K562 (cell line): ENCODE measurements around the gene COL25A1. TPM values are rescaled to one million over a fixed set of nuclear protein-coding genes. Genes with fewer than 3 reads are reported as not detected.
A peak's percentile ranks its signal among the peaks of the same experiment; 100 is the strongest.

Experiments used
- CHD2 ChIP-seq: IDR thresholded peaks from 2 replicates; pipeline ENCODE4 v1.6.1; 2011; ENCODE audit warnings: low read depth, low read length
- MAZ ChIP-seq, 2 experiments: fragments of 450-650 bp in 1 of 2; sonication (generic) in 1 of 2; formaldehyde crosslinking; IDR thresholded peaks in 1 of 2; conservative IDR thresholded peaks in 1 of 2; 2 replicates each; pipeline versions ENCODE4 v1.4.0 to v1.5.0; 2020; ENCODE audit warnings: mild to moderate bottlenecking in 1 of 2, missing genetic modification reagents in 1 of 2
- RAD21 ChIP-seq, 2 experiments: fragments of 250-450 bp in 1 of 2; fragments of 450-650 bp in 1 of 2; sonication (Bioruptor Pico) in 1 of 2; formaldehyde crosslinking in 1 of 2; IDR thresholded peaks in 1 of 2; conservative IDR thresholded peaks in 1 of 2; 2 replicates each; pipeline versions ENCODE4 v1.4.0 to v1.8.0; 2020 to 2022; ENCODE audit warnings: mild to moderate bottlenecking in 2 of 2, moderate library complexity in 1 of 2
- SMC3 ChIP-seq: conservative IDR thresholded peaks from 2 replicates; pipeline ENCODE4 v1.6.1; 2011; ENCODE audit warnings: low read depth, low read length, improper control_type of control experiment; ENCODE audit not compliant: insufficient read depth
- ZNF707 ChIP-seq: fragments of 250-450 bp; sonication (Bioruptor Pico); conservative IDR thresholded peaks from 2 replicates; pipeline ENCODE4 v1.8.0; 2022; ENCODE audit warnings: inconsistent platforms, mild to moderate bottlenecking, moderate library complexity
- polyA plus RNA-seq, 8 experiments: library from polyadenylated mRNA; depleted of rRNA in 4 of 8; stranded (reverse) in 5 of 8; unstranded in 3 of 8; fragments of >200 nt; fragmentation: Nextera tagmentation in 2 of 8; fragmentation: Illumina TruSeq in 1 of 8; extraction: Ambion mirVana in 2 of 8; extraction: Trizol in 1 of 8; gene quantifications; 2 replicates each; pipeline versions ENCODE4 v1.2.1 to v1.2.3, GENCODE V29; 2011 to 2014; ENCODE audit warnings: inconsistent platforms in 1 of 8, missing spikeins in 1 of 8
- total RNA-seq, 7 experiments: library from RNA; depleted of rRNA in 6 of 7; stranded (reverse); fragments of >200 nt in 6 of 7; fragmentation: Illumina TruSeq in 2 of 7; extraction: Trizol in 2 of 7; gene quantifications; 2 replicates each; pipeline versions ENCODE4 v1.2.1 to v1.2.3, GENCODE V29; 2011 to 2021; ENCODE audit warnings: low replicate concordance in 1 of 7
- TF ChIP-seq, protein P1 (sequence below), 2 experiments: fragments of 450-650 bp; formaldehyde crosslinking in 1 of 2; IDR thresholded peaks; 2 replicates each; pipeline versions ENCODE4 v1.4.0 to v1.6.1; 2014 to 2020; ENCODE audit warnings: mild to moderate bottlenecking in 2 of 2, borderline replicate concordance in 1 of 2, low read depth in 1 of 2
- TF ChIP-seq, protein P2 (sequence below): fragments of 450-650 bp; formaldehyde crosslinking; IDR thresholded peaks from 2 replicates; pipeline ENCODE4 v1.4.0; 2020; ENCODE audit warnings: mild to moderate bottlenecking, moderate library complexity

Gene COL25A1
- total and polyA plus RNA-seq, 9 of the 15 experiments (the other 6 are each of a cell fraction or from before 2014, with no cell fraction given), result 0.03 to 0.62 (median 0.27) TPM

DNA sequence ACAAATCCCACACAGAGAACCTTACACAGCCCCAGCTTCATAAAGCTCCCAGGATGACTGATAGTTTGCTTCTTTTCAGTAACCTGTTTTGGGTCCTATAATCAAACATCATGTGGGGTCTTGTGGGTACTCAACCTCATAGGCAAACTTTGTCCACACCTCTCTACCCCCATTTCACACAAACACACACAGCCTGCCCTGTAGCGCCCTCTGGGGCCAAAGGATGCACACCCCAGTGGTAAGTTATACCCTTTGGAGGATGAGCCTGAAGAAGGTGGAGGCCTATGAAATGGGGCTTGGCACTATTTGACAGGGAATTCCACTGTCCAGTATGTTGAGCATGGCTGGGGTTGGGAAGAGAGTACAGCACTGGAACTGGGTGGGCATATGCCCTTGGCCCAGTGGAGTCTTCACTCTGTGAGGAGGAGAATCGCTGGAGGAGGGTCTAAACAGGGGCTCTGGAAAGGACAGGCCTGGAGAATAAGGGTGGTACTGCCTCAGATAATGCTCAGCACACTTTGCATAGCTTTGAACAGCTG lies 30.5 kb upstream of the COL25A1 start (continued):
- TF ChIP-seq, protein P1, sequence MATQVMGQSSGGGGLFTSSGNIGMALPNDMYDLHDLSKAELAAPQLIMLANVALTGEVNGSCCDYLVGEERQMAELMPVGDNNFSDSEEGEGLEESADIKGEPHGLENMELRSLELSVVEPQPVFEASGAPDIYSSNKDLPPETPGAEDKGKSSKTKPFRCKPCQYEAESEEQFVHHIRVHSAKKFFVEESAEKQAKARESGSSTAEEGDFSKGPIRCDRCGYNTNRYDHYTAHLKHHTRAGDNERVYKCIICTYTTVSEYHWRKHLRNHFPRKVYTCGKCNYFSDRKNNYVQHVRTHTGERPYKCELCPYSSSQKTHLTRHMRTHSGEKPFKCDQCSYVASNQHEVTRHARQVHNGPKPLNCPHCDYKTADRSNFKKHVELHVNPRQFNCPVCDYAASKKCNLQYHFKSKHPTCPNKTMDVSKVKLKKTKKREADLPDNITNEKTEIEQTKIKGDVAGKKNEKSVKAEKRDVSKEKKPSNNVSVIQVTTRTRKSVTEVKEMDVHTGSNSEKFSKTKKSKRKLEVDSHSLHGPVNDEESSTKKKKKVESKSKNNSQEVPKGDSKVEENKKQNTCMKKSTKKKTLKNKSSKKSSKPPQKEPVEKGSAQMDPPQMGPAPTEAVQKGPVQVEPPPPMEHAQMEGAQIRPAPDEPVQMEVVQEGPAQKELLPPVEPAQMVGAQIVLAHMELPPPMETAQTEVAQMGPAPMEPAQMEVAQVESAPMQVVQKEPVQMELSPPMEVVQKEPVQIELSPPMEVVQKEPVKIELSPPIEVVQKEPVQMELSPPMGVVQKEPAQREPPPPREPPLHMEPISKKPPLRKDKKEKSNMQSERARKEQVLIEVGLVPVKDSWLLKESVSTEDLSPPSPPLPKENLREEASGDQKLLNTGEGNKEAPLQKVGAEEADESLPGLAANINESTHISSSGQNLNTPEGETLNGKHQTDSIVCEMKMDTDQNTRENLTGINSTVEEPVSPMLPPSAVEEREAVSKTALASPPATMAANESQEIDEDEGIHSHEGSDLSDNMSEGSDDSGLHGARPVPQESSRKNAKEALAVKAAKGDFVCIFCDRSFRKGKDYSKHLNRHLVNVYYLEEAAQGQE (IDR thresholded peaks at IDR 0.05; ENCODE audit: borderline replicate concordance), result peak; percentile 48; the same call in 1 of the 2 replicates
- TF ChIP-seq, protein P1 (CRISPR knock-in tag; IDR thresholded peaks at IDR 0.05; ENCODE audit: low read depth), result no peak
- peak; percentile 77 for TF ChIP-seq SMC3
- TF ChIP-seq ZNF707, result no peak
- TF ChIP-seq, protein P2, sequence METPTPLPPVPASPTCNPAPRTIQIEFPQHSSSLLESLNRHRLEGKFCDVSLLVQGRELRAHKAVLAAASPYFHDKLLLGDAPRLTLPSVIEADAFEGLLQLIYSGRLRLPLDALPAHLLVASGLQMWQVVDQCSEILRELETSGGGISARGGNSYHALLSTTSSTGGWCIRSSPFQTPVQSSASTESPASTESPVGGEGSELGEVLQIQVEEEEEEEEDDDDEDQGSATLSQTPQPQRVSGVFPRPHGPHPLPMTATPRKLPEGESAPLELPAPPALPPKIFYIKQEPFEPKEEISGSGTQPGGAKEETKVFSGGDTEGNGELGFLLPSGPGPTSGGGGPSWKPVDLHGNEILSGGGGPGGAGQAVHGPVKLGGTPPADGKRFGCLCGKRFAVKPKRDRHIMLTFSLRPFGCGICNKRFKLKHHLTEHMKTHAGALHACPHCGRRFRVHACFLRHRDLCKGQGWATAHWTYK (CRISPR knock-in tag), result no peak
- TF ChIP-seq RAD21 (CRISPR knock-in tag; conservative IDR thresholded peaks at IDR 0.05 in 1 of 2, IDR thresholded peaks at IDR 0.05 in 1 of 2), result peak; percentile 54 to 75
- TF ChIP-seq CHD2, result no peak
- TF ChIP-seq MAZ (CRISPR knock-in tag; conservative IDR thresholded peaks at IDR 0.05 in 1 of 2, IDR thresholded peaks at IDR 0.05 in 1 of 2), result 0 out of 4 replicates have a peak, but pooled peaks of 1 of the 2 experiments have one; percentile 27
